SU-DHL-6 (cell line): ENCODE data around the gene ITPRIPL2.

Source experiments
- EZH2phosphoT487 ChIP-seq: fragments of 200-600 bp; sonication (generic), shearing (Covaris generic); conservative IDR thresholded peaks from 2 replicates; pipeline ENCODE4 v1.6.1; 2018; ENCODE audit warnings: mild to moderate bottlenecking, antibody characterized with exemption, low read length, moderate library complexity, mixed read lengths
- TF ChIP-seq, protein P1 (sequence below): fragments of 200-600 bp; sonication (generic); IDR thresholded peaks from one replicate; pipeline ENCODE4 v1.5.1; 2017; ENCODE audit warnings: antibody characterized with exemption, mild to moderate bottlenecking, low read length, moderate library complexity; ENCODE audit not compliant: insufficient read depth, poor library complexity, severe bottlenecking

DNA sequence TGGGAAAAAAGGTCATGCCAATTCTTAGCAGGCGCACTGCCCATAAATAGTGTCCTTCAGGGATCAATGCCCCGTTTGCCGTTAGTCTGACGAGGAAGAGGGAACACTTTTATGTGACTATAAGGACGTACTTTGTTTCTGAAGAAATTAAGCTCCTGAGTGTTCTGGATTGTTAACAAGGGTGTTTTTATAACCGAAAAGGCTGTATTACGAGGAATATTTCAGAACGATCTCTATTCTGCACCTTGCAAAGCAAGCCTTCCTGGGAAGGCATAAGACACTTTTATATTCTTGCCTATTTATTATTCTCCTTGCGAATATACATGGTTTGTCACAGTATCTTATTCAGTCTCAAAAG lies 29.8 kb downstream of the ITPRIPL2 start:
- TF ChIP-seq, protein P1, sequence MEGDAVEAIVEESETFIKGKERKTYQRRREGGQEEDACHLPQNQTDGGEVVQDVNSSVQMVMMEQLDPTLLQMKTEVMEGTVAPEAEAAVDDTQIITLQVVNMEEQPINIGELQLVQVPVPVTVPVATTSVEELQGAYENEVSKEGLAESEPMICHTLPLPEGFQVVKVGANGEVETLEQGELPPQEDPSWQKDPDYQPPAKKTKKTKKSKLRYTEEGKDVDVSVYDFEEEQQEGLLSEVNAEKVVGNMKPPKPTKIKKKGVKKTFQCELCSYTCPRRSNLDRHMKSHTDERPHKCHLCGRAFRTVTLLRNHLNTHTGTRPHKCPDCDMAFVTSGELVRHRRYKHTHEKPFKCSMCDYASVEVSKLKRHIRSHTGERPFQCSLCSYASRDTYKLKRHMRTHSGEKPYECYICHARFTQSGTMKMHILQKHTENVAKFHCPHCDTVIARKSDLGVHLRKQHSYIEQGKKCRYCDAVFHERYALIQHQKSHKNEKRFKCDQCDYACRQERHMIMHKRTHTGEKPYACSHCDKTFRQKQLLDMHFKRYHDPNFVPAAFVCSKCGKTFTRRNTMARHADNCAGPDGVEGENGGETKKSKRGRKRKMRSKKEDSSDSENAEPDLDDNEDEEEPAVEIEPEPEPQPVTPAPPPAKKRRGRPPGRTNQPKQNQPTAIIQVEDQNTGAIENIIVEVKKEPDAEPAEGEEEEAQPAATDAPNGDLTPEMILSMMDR: no peak
- no peak for TF ChIP-seq EZH2phosphoT487
